Stimulated activated naive CD8-positive, alpha-beta T cell treated with anti-CD3 and anti-CD28 coated beads, Interleukin-15, amount 100 ng/mL, for 72 hours (primary cell): ENCODE results near the gene DIPK1A.

Experiments
- ATAC-seq: fragments of 150-1000 bp; cut with Tn5 transposase; 2 replicates; pipeline ENCODE4 v1.10.0; 2021; ENCODE audit warnings: mild to moderate bottlenecking, moderate library complexity
- DNase-seq, 2 donors: peaks; one replicate each; pipeline ENCODE4 v3.0.0; 2021 to 2022
- H3K27ac Mint-ChIP-seq, 2 donors: one replicate each; pipeline ENCODE4 v1.8.0; 2022; ENCODE audit warnings: mild to moderate bottlenecking in 2 of 2, mixed read lengths in 2 of 2, moderate library complexity in 2 of 2
- H3K27me3 Mint-ChIP-seq: one replicate; pipeline ENCODE4 v1.8.0; 2022; ENCODE audit warnings: mixed read lengths
- H3K4me1 Mint-ChIP-seq: one replicate; pipeline ENCODE4 v1.8.0; 2022; ENCODE audit warnings: mild to moderate bottlenecking, mixed read lengths
- H3K4me3 Mint-ChIP-seq, 2 donors: one replicate each; pipeline ENCODE4 v1.8.0; 2022; ENCODE audit warnings: mild to moderate bottlenecking in 2 of 2, mixed read lengths in 2 of 2, moderate library complexity in 1 of 2
- H3K9me3 Mint-ChIP-seq, 2 donors: one replicate each; pipeline ENCODE4 v1.8.0; 2022; ENCODE audit warnings: mixed read lengths in 2 of 2

Gene DIPK1A

DNA sequence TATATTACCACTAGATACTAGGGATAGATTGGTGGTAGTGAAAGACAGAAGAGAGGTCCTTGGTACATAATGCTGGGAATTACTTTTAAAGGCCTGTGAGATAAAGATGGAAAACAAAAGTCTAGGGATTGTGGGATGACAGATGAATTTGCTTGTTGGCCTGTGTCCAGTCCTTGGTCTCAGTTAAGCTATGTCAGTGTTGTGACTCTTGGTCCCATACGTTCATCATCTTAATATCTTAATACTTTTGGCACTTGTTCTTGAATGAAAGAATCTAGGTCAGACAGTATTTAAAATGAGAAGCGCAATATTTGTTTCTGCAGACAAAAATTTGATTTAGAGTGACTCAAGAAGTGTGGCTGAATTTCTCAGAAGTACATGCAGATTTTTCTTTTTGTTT lies 121.8 kb downstream of the DIPK1A start:
- DNase-seq (no peak), ATAC-seq (no peak)
- no peaks in the 10 kb centered on the region for H3K9me3 Mint-ChIP-seq
- H3K27ac Mint-ChIP-seq = peak overlapping the region in 1 of 2 donors; percentile 68
- H3K4me1 Mint-ChIP-seq = peaks cover 72% of the 10 kb centered on the region
- peak overlapping the region; percentile 29 to 31 for H3K4me3 Mint-ChIP-seq
- H3K27me3 Mint-ChIP-seq = no peaks in the 10 kb centered on the region

DNA sequence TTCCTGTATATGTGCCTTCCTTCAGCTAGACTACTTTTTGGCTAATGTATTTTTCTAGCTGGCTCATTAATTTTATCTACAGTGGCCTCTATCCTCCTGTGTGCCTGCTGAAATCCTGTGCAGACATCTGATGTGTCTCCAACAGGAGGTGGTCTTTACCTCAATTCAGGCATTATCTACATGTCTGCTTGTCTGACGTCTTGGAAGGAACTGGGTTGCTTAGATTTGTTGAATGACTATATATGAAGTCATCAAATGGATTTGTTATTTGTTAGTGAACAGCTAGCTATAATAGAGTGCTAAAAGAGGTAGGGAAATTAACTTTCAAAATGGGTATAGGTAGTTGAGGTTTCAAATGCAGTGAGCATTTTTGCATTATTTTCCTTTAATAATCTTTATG lies 122.7 kb downstream of the DIPK1A start:
- Mint-ChIP-seq H3K4me1 (peaks cover 81% of the 10 kb centered on the region), H3K9me3 (no peaks in the 10 kb centered on the region), H3K4me3 (peak overlapping the region; percentile 54 to 55), H3K27me3 (no peaks in the 10 kb centered on the region), H3K27ac (peak overlapping the region in 1 of 2 donors; percentile 3)
- ATAC-seq = no peak
- no peak for DNase-seq

GRCh38 chr1:92837062-92837461 lies 124.2 kb downstream of the DIPK1A start:
- H3K9me3 Mint-ChIP-seq = no peaks in the 10 kb centered on the region
- ATAC-seq (no peak), DNase-seq (no peak)
- no peaks in the 10 kb centered on the region for H3K27me3 Mint-ChIP-seq
- H3K4me1 Mint-ChIP-seq = peaks cover 76% of the 10 kb centered on the region
- H3K4me3 Mint-ChIP-seq = peak overlapping the region; percentile 45 to 87
- H3K27ac Mint-ChIP-seq = no peak overlapping the region

DNA sequence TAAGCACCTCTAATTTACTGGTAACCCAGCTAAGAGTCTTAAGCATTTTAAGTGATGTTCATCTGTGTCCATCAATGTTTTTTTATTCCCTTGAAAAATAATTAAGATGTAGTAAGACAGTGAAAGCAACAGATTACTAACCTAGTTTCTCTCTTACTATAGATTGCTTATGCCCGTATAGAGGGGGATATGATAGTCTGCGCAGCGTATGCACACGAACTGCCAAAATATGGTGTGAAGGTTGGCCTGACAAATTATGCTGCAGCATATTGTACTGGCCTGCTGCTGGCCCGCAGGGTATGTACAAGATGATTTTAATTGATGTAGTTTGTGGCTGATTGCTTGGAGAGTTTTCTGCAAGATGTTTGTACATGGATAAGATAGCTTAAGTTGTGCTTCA lies 126.6 kb downstream of the DIPK1A start:
- peak overlapping the region; percentile 57 to 99 for H3K27ac Mint-ChIP-seq
- no peaks in the 10 kb centered on the region for H3K9me3 Mint-ChIP-seq
- ATAC-seq (no peak), DNase-seq (no peak)
- H3K4me1 Mint-ChIP-seq = peaks cover 62% of the 10 kb centered on the region
- H3K27me3 Mint-ChIP-seq = no peaks in the 10 kb centered on the region
- peak overlapping the region; percentile 87 for H3K4me3 Mint-ChIP-seq

GRCh38 chr1:92833840-92834239 lies 127.4 kb downstream of the DIPK1A start:
- DNase-seq (no peak), ATAC-seq (no peak)
- Mint-ChIP-seq H3K27me3 (no peaks in the 10 kb centered on the region), H3K4me1 (peaks cover 54% of the 10 kb centered on the region), H3K9me3 (no peaks in the 10 kb centered on the region), H3K4me3 (peak overlapping the region; percentile 87), H3K27ac (peak overlapping the region; percentile 99 to 100)

DNA sequence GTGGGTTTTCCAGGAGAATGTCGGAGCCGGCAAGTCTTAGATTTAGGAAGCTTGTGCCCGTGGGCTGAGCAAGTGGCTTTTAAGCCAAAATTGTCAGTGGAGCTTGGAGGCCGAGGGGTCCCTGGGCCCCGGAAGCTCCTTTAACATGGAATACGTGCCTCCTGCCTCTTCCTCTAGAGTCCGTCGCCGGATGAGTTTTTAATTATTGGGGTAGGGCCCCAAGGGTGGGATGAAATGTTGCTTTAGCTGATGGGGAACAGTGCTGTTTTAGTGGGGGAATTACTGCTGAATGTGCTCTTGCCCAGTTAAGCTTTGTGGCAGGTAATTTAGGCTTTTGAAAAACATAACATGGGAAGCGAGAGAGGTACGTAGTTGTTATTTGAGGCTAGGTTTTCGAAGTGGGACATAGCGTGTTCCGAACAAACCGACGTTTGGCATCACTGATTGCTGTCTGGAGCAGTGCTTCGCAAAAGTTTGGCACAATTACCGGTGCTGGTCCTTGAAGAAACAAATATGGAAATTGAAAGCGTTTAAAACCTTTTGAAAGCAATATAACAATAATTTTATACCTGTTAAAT lies 128.6 kb downstream of the DIPK1A start:
- Mint-ChIP-seq H3K27ac (peak overlapping the region; percentile 99 to 100), H3K4me1 (peaks cover 42% of the 10 kb centered on the region), H3K9me3 (no peaks in the 10 kb centered on the region), H3K4me3 (peak overlapping the region; percentile 87), H3K27me3 (no peaks in the 10 kb centered on the region)
- no peak for DNase-seq
- ATAC-seq = peak; percentile 1

DNA sequence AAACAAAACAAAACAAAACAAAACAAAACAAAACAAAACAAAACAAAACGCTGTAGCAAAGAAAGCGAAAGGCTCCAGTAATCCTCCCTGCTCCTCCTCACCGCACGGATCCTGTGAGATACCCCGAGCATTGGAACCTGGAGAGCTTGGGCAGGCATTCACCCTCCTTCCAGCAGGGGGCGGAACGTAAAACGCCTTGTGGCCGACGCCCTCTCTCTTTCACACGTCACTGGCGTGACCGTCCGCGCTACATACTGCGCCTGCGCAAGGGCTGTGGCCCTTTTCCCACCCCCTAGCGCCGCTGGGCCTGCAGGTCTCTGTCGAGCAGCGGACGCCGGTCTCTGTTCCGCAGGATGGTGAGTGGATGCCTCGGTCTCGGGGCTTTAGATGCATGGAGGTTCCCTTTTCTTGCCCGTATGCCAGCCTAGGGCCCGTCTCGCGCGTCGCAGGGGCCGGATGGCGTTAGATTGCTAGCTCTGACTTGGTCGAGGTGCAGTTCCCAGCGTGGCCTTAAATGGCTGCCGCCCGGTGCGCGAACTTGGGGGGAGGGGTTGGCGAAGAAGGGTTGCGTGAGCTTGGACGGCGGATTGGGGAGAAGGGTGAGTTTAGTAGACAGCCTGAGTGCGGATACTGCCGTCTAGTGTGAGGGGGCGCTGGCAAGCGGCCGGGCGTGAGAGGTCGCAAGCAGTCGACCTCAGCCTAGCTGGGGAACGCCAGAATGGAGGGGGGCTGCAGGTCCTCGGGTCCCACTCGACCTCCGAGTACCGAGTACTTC lies 129.3 kb downstream of the DIPK1A start, which contains the start of gene RPL5:
Gene RPL5 (plus strand): TSS at position 279 of the 775 bp plus-strand sequence. CDS start 75 bp downstream, at position 354.
- peak within 1 kb of the TSS; percentile 99 to 100 for H3K27ac Mint-ChIP-seq
- ATAC-seq (peak; percentile 96), DNase-seq (peak; percentile 99)
- H3K4me3 Mint-ChIP-seq = peak within 1 kb of the TSS; percentile 87
- H3K27me3 Mint-ChIP-seq = no peaks in the 10 kb centered on the region
- peaks cover 35% of the 10 kb centered on the region for H3K4me1 Mint-ChIP-seq
- H3K9me3 Mint-ChIP-seq = no peaks in the 10 kb centered on the region

- peak overlapping the region; percentile 88 to 100 for H3K27ac Mint-ChIP-seq
- H3K27me3 Mint-ChIP-seq = no peaks in the 10 kb centered on the region
- peak overlapping the region; percentile 87 for H3K4me3 Mint-ChIP-seq
- DNase-seq (peak in 1 of 2 donors; percentile 13), ATAC-seq (no peak)
- H3K4me1 Mint-ChIP-seq = peaks cover 29% of the 10 kb centered on the region
- H3K9me3 Mint-ChIP-seq = no peaks in the 10 kb centered on the region
These were observed 129.9 kb downstream of the DIPK1A start for GRCh38 chr1:92831368-92831761.

DNA sequence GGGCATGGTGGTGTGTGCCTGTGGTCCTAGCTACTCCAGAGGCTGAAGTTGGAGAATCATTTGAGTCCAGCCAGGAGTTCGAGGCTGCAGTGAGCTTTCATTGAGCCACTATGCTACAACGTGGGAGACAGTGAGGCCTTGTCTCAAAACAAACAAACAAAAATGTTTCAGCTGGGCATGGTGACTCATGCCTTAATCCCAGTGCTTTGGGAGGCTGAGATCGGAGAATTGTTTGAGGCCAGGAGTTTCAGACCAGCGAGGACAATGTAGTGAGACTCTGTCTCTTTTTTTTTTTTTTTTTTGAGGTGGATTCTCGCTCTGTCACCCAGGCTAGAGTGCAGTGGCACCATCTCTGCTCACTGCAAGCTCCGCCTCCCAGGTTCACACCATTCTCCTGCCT lies 134.5 kb downstream of the DIPK1A start:
- Mint-ChIP-seq H3K9me3 (no peaks in the 10 kb centered on the region), H3K27me3 (no peaks in the 10 kb centered on the region), H3K4me3 (no peak overlapping the region), H3K27ac (no peak overlapping the region), H3K4me1 (no peaks in the 10 kb centered on the region)
- ATAC-seq = no peak
- DNase-seq = no peak

- Mint-ChIP-seq H3K27me3 (peaks cover 15% of the 10 kb centered on the region), H3K27ac (no peak overlapping the region), H3K9me3 (no peaks in the 10 kb centered on the region), H3K4me3 (no peak overlapping the region), H3K4me1 (no peaks in the 10 kb centered on the region)
- no peak for DNase-seq
- ATAC-seq = no peak
These were observed 138.4 kb downstream of the DIPK1A start for GRCh38 chr1:92822879-92823278.

DNA sequence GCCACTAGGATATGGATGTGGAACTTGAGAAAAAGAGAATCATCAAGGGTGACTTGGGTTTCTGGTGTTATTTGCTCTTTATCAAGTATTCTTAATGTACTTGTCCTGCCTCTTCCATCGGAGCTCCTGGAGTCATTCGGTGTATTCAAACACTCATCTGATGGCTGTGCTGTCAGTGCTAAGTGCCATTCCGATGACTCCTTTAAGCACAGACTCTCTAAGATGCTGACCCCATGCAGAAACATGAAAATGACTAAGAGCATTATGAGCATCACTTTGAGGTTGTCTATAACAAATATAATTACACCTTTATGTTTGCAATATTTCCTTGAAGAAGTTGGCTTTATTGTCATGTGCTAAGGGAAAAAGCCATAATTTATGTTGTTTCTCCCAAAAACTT lies 140.7 kb downstream of the DIPK1A start:
- Mint-ChIP-seq H3K4me3 (no peak overlapping the region), H3K27ac (no peak overlapping the region), H3K9me3 (no peaks in the 10 kb centered on the region), H3K4me1 (no peaks in the 10 kb centered on the region), H3K27me3 (peaks cover 30% of the 10 kb centered on the region)
- DNase-seq = no peak
- no peak for ATAC-seq

DNA sequence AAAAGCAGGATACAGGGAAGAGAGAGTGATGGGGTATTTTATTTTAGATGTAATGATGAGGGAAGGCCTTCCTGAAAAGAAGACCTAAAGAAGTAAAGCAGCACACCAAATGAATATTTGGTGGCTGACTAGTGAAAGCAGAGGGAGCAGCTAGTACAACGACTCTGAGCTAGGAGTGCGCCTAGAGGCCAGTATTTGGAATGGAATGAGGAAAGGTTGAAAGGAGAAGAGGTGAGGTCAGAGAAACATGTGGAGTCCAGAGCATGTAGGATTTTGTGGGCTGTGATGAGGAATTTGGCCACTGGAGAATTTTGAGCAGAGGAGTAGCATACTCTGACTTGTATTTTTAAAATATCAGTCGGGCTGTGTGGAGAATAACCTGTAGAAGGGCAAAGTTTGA lies 141.2 kb downstream of the DIPK1A start:
- H3K27me3 Mint-ChIP-seq = peaks cover 30% of the 10 kb centered on the region
- H3K4me3 Mint-ChIP-seq = no peak overlapping the region
- H3K9me3 Mint-ChIP-seq = no peaks in the 10 kb centered on the region
- DNase-seq (no peak), ATAC-seq (no peak)
- no peak overlapping the region for H3K27ac Mint-ChIP-seq
- no peaks in the 10 kb centered on the region for H3K4me1 Mint-ChIP-seq

- ATAC-seq (no peak), DNase-seq (peak in 1 of 2 donors; percentile 27)
- H3K4me3 Mint-ChIP-seq = no peak overlapping the region
- H3K27me3 Mint-ChIP-seq = peaks cover 38% of the 10 kb centered on the region
- no peaks in the 10 kb centered on the region for H3K9me3 Mint-ChIP-seq
- H3K27ac Mint-ChIP-seq = no peak overlapping the region
- H3K4me1 Mint-ChIP-seq = no peaks in the 10 kb centered on the region
These were observed 143.1 kb downstream of the DIPK1A start for GRCh38 chr1:92817986-92818764.

- H3K9me3 Mint-ChIP-seq = no peaks in the 10 kb centered on the region
- DNase-seq (no peak), ATAC-seq (no peak)
- peaks cover 44% of the 10 kb centered on the region for H3K27me3 Mint-ChIP-seq
- H3K27ac Mint-ChIP-seq = no peak overlapping the region
- H3K4me3 Mint-ChIP-seq = no peak overlapping the region
- H3K4me1 Mint-ChIP-seq = no peaks in the 10 kb centered on the region
These were observed 144.0 kb downstream of the DIPK1A start for GRCh38 chr1:92817137-92817697.

GRCh38 chr1:92816732-92817131 lies 144.5 kb downstream of the DIPK1A start:
- DNase-seq = no peak
- Mint-ChIP-seq H3K4me1 (no peaks in the 10 kb centered on the region), H3K4me3 (no peak overlapping the region)

More at GRCh38 chr1:92816732-92817131, 144.5 kb downstream of the DIPK1A start:
- no peaks in the 10 kb centered on the region for H3K9me3 Mint-ChIP-seq
- peaks cover 48% of the 10 kb centered on the region for H3K27me3 Mint-ChIP-seq
- no peak for ATAC-seq
- no peak overlapping the region for H3K27ac Mint-ChIP-seq
